C4-2B (cell line): ENCODE data around the gene SPATA31E1.
"Not testable (repeated sequence)": the region's sequence is repeated elsewhere in the genome, so short reads cannot be mapped to it uniquely, and the experiment has no call there.

Experiments
- H3K27ac ChIP-seq: fragments of 450-650 bp; 2 replicates; pipeline ENCODE4 v1.5.1; 2017
- ZFX ChIP-seq: fragments of 450-650 bp; IDR thresholded peaks from 2 replicates; pipeline ENCODE4 v1.6.1; 2017
- TF ChIP-seq, protein P1 (sequence below): fragments of 450-650 bp; conservative IDR thresholded peaks from 2 replicates; pipeline ENCODE4 v1.5.1; 2017; ENCODE audit warnings: mild to moderate bottlenecking

SPATA31E1 gene

DNA sequence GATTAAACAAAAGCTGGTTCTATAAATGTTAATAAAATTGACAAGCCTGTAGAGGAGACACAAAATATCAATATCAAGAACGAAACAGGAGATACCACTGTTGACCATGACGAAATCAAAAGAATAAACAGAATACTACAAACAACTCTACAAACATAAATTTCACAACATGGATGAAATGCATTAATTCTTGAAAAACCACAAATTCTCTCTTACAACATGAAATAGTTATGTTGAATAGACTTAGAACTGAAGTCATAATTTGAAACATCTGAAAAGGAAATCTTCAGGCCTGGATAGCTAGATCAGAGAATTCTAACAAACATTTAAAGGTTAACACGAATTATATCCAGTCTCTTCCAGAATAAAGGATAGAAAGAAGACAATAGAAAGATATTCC, 28.1 kb downstream of the SPATA31E1 start:
- H3K27ac ChIP-seq: no peak overlapping the region
- no peak for TF ChIP-seq ZFX
- TF ChIP-seq, protein P1, sequence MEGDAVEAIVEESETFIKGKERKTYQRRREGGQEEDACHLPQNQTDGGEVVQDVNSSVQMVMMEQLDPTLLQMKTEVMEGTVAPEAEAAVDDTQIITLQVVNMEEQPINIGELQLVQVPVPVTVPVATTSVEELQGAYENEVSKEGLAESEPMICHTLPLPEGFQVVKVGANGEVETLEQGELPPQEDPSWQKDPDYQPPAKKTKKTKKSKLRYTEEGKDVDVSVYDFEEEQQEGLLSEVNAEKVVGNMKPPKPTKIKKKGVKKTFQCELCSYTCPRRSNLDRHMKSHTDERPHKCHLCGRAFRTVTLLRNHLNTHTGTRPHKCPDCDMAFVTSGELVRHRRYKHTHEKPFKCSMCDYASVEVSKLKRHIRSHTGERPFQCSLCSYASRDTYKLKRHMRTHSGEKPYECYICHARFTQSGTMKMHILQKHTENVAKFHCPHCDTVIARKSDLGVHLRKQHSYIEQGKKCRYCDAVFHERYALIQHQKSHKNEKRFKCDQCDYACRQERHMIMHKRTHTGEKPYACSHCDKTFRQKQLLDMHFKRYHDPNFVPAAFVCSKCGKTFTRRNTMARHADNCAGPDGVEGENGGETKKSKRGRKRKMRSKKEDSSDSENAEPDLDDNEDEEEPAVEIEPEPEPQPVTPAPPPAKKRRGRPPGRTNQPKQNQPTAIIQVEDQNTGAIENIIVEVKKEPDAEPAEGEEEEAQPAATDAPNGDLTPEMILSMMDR: no peak

DNA sequence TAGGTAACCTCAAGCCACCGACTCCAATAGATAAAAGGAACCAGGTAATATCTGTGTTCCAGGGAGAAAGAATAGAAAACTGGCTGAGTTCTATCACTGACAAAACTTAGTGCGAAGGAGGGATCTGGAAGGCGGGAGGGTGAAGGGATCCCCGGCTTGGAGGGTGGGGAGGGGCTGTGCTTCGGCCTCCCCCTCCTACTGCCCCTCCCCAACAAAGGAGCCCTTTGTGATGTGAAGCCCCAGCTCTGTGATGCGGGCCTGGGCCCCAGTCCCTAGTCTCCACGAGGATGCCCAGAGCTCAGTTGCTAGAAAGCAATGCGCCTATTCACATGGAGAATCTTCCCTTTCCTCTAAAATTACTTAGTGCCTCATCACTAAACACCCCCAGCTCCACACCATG, 35.0 kb downstream of the SPATA31E1 start, which contains the start of gene SPATA31C1:
TSS of gene SPATA31C1 (plus strand) at position 301 of the 400 bp plus-strand sequence.
- not testable (repeated sequence) for H3K27ac ChIP-seq

DNA sequence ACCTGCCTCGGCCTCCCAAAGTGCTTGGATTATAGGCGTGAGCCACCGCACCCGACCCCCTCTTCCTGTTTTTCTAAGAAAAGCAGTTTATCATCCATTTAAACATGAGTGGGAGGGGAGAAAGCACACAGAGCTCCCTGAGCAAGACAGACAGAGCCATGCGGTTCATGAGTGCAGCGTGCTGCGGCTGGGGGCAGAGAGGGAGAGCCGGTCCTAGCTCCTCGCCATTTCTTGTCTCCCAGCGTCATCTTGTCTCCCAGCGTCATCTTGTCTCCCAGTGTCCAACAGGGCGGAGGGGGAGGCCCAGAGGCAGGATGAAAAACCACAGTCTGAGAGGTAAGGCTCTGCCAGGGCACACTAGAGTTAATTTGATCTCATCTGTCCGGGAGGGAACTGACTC, 36.3 kb downstream of the SPATA31E1 start:
- H3K27ac ChIP-seq: not testable (repeated sequence)

DNA sequence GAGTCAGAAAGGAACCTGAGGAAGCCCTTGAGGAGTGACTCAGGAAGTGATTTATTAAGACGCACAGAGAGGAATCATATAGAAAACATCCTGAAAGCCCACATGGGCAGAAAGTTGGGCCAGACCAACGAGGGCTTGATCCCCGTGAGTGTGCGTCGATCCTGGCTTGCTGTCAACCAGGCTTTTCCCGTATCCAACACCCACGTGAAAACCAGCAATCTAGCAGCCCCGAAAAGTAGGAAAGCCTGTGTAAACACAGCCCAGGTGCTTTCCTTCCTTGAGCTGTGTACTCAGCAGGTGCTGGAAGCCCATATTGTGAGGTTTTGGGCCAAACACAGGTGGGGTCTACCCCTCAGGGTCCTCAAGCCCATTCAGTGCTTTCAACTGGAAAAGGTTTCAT, 38.9 kb downstream of the SPATA31E1 start:
- not testable (repeated sequence) for H3K27ac ChIP-seq

DNA sequence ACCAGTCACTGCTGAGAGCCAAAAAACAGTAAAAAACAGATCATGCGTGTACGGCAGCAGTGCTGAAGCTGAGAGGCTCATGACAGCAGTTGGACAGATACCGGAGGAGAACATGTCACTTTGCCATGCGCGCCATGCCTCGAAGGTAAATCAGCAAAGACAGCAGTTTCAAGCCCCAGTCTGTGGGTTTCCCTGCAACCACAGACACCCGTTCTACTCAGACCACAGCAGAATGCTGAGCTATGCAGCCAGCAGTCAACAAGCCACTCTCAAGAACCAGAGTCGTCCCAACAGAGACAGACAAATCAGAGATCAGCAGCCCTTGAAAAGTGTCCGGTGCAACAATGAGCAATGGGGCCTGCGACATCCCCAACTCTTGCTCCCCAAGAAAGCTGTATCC, 40.3 kb downstream of the SPATA31E1 start:
- H3K27ac ChIP-seq: not testable (repeated sequence)

DNA sequence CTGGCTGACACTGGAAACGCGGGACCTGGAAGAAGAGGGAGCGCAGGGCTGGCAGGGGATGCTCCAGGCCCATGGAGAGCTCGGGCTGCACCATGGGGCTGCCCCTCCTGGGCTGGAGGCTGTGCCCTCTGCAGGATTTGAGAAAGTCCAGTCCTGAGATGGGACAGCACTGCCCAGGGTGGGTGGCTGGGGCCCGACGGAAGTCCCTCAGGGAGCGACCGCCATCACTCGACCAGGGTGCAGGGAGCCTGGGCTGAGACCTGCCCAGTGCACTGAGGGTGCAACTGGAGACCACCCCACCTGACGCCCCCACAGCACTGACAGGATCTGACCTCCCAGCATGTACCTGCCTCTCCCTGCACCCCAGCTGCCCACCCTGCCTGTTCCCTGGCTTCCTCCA, 42.2 kb downstream of the SPATA31E1 start:
- H3K27ac ChIP-seq: not testable (repeated sequence)

DNA sequence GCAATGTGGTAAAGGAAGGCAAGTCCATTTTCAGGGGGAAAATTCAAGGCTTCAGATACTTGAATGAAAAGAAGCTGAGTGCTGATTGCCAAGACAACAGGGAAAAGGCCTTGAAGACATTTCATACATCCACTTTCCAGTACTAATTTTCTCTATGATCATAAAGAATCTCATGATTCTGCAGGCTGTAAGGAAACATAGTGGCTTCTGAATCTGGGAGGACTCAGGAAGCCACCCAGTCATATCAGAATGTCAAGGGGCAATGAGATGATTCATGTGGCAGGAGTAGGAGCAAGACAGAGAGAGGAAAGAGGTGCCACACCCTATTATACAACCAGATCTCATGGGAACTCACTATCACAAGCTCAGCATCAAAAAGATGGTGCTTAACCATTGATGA, 46.5 kb downstream of the SPATA31E1 start:
- H3K27ac ChIP-seq: not testable (repeated sequence)

DNA sequence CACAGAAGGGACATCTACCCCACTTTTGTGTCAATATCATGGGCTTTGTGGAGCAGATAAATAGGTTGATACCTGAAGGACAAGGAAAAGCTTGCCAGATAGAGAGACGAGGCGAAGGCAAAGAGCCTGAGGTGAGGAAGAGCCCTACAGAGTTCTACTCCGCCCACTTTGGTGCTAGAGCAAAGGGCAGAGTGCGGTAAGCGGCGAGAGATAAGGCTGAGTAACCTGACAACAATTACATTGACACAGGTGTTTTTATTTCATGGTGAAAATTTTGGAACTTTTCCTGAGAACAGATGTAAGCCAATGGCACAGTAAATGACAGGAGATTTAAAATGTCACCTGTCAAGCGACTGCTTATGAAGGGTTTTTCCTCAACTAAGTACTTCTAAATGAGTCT, 51.8 kb downstream of the SPATA31E1 start:
- not testable (repeated sequence) for H3K27ac ChIP-seq

DNA sequence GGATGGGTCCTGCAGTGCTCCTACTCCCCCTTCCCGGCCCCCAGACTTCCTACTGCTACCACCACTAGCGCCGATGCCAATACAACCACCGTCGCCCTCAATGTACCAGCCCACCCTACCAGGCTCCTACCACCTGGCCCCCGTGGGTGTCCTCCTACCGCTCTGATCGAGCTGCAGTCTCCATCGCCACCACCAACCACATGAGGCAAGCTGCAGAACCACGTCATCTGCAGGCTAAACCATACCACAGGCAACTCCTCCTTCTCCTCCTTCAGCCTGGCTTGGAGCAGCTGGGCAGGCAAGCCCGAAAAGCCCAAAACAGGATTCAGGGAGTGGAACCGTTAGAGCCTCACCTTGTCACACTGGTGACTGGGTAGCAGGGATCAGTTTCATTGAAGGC, 54.7 kb downstream of the SPATA31E1 start:
- H3K27ac ChIP-seq: not testable (repeated sequence)

DNA sequence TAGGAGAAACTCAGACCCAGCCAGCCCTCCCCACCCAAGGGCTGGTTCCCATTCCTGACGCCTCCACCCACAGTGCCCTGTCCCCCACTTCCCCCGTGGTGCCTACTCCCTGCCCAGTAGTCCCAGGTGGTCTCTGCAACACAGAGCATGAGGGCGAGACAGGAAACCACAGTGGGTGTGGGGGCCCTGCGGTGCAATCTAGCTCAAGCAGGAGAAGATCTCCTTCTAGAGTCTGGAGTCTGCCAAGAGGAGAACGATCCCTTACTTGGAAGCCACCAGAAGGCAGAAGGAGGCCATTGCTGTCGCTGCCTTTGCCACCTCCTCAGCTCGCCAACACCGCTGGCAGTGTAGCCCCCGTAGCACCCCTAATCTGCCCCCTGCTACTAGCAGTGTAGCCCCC, 55.2 kb downstream of the SPATA31E1 start:
- not testable (repeated sequence) for H3K27ac ChIP-seq

DNA sequence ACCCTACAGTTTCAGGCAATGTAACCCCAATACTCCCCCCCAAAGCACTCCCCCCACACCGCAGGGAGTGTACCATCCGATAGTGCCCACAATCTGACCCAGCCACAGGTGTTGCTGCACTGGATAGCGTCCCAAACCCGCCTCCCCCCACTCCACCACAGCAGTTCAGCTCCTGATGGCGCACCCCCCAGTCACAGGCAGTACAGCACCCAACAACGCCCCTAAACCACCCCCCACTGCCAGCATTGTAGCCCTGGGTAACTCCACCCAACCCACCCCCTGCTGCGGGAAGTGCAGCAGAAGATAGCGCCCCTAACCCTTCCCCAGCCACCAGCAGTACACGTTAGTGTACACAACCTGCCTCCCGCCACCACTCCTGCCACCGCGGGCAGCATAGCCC, 55.7 kb downstream of the SPATA31E1 start:
- not testable (repeated sequence) for H3K27ac ChIP-seq
